ENCODE measurements around the gene ACER1.

The ACER1 gene, protein sequence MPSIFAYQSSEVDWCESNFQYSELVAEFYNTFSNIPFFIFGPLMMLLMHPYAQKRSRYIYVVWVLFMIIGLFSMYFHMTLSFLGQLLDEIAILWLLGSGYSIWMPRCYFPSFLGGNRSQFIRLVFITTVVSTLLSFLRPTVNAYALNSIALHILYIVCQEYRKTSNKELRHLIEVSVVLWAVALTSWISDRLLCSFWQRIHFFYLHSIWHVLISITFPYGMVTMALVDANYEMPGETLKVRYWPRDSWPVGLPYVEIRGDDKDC

DNA sequence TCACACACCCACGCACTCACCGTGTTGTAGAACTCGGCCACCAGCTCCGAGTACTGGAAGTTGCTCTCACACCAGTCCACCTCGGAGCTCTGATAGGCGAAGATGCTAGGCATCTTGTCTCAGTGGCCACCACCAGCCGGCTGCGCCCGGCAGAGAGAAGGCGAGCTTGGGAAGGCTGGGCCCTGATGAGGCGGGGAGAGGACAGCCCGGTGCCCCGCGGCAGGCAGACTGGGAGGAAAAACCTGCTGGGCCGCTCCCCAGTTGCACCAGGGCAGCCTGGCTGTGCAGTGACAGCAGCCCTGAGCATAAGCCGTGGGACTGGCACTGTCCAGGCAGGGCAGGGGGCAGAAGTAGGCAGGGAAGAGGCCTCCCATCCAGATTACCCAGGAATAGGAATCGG, at the start of gene ACER1:
ACER1 (minus strand) TSS at position 174 of the 400 bp plus-strand sequence; CDS start at position 113, 61 bp downstream.
- H3K27me3 ChIP-seq (ENCODE audit: control insufficient read depth, insufficient read depth, low read length), result no peaks in the 10 kb centered on the region
- no peaks in the 10 kb centered on the region for H3K9me3 ChIP-seq (ENCODE audit: control insufficient read depth, low read length)
- H3K9ac ChIP-seq (ENCODE audit: low read length), result no peak within 1 kb of the TSS
- H3K4me3 ChIP-seq (ENCODE audit: low read length), result no peak within 1 kb of the TSS
- no peaks in the 10 kb centered on the region for H3K4me1 ChIP-seq (ENCODE audit: control insufficient read depth, insufficient read depth, low read length)
- H3K36me3 ChIP-seq (ENCODE audit: control insufficient read depth, insufficient read depth, low read length), result no peaks in the 10 kb centered on the region

- Histone ChIP-seq H3K9ac (ENCODE audit: low read length) (no peak overlapping the region), H3K36me3 (ENCODE audit: control insufficient read depth, insufficient read depth, low read length) (peaks cover 18% of the 10 kb centered on the region), H3K4me3 (ENCODE audit: low read length) (no peak overlapping the region), H3K9me3 (ENCODE audit: control insufficient read depth, low read length) (no peaks in the 10 kb centered on the region), H3K4me1 (ENCODE audit: control insufficient read depth, insufficient read depth, low read length) (no peaks in the 10 kb centered on the region), H3K27me3 (ENCODE audit: control insufficient read depth, insufficient read depth, low read length) (no peaks in the 10 kb centered on the region)
These were observed 49.8 kb upstream of the ACER1 start for GRCh38 chr19:6383188-6383587.

DNA sequence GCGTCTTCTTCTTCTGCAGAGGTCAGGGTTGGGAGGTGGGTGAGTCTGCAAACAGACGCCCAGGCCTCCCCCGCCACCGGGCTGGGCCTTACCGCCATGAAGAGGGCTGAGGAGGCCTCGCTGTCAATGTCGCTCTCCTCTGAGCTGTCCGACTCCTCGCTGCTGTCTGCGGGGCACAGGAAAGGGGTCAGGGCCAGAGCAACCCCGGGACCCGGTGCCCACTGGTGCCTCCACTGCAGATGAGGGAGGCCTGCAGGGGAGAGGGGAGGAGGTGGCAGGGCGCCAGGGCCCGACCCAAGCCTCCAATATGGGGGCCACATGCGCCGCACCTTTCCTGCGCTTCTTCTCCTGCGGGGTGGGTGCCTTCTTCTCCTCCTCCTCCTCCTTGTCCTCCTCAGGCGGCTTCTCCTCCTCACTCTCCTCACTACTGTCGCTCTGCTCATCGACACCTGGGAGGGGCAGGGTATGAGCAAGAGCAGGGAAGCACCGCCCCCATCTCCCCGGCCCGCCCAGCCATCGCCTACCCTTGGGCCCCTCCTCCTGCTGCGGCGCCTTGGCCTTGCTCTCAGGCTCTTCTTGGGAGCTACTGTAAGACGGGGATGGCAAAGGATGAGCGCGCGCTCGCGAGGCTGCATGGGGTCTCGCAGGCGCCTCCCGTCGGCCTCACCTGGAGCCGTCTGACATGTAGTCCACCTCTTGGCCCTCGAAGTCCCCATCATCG, 47.8 kb upstream of the ACER1 start:
- no peaks in the 10 kb centered on the region for H3K27me3 ChIP-seq (ENCODE audit: control insufficient read depth, insufficient read depth, low read length)
- no peak overlapping the region for H3K4me3 ChIP-seq (ENCODE audit: low read length)
- no peaks in the 10 kb centered on the region for H3K4me1 ChIP-seq (ENCODE audit: control insufficient read depth, insufficient read depth, low read length)
- no peaks in the 10 kb centered on the region for H3K9me3 ChIP-seq (ENCODE audit: control insufficient read depth, low read length)
- H3K9ac ChIP-seq (ENCODE audit: low read length), result no peak overlapping the region
- H3K36me3 ChIP-seq (ENCODE audit: control insufficient read depth, insufficient read depth, low read length), result peaks cover 10% of the 10 kb centered on the region

DNA sequence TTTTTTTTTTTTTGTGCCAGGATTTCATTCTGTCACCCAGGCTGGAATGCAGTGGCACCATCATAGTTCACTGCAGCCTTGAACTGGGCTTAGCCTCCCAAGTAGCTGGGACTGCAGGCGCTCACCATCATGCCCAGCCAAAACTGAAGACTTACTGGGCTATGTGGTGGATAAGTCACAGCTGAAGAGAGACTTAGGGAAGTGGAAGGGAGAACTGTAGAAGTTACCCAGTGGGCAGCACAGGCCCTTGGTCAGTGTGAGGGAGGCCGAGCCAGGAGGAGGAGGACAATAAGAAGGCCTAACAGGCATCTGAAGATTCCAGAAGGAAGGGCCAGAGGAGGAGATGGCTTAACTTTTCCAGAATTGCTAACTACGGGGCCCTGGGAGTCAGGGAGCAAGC, 46.3 kb upstream of the ACER1 start:
- H3K9me3 ChIP-seq (ENCODE audit: control insufficient read depth, low read length), result no peaks in the 10 kb centered on the region
- no peaks in the 10 kb centered on the region for H3K27me3 ChIP-seq (ENCODE audit: control insufficient read depth, insufficient read depth, low read length)
- no peak overlapping the region for H3K4me3 ChIP-seq (ENCODE audit: low read length)
- no peaks in the 10 kb centered on the region for H3K4me1 ChIP-seq (ENCODE audit: control insufficient read depth, insufficient read depth, low read length)
- H3K9ac ChIP-seq (ENCODE audit: low read length), result no peak overlapping the region
- H3K36me3 ChIP-seq (ENCODE audit: control insufficient read depth, insufficient read depth, low read length), result peaks cover 10% of the 10 kb centered on the region

DNA sequence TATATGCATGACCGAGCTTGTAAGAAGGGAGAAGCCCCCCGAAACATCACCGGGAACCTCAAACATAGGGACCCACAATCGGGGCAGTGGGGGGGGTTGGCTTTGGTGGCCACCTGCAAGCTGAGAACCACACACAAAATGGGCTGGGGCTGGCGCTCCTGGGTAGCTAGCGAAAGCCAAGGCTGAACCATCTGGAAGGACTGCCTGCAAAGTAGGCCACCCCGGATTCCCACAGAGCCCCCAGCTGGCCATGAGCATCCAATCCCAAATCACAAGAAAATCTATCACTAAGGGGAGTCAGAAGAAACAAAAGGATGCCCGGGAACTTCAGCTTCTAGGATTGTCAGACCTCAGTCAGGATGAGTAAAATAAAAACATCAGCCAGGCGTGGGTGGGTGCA, 45.1 kb upstream of the ACER1 start:
- no peak overlapping the region for H3K4me3 ChIP-seq (ENCODE audit: low read length)
- peaks cover 10% of the 10 kb centered on the region for H3K36me3 ChIP-seq (ENCODE audit: control insufficient read depth, insufficient read depth, low read length)
- no peaks in the 10 kb centered on the region for H3K9me3 ChIP-seq (ENCODE audit: control insufficient read depth, low read length)
- H3K4me1 ChIP-seq (ENCODE audit: control insufficient read depth, insufficient read depth, low read length), result peaks cover 7% of the 10 kb centered on the region
- H3K9ac ChIP-seq (ENCODE audit: low read length), result no peak overlapping the region
- no peaks in the 10 kb centered on the region for H3K27me3 ChIP-seq (ENCODE audit: control insufficient read depth, insufficient read depth, low read length)

DNA sequence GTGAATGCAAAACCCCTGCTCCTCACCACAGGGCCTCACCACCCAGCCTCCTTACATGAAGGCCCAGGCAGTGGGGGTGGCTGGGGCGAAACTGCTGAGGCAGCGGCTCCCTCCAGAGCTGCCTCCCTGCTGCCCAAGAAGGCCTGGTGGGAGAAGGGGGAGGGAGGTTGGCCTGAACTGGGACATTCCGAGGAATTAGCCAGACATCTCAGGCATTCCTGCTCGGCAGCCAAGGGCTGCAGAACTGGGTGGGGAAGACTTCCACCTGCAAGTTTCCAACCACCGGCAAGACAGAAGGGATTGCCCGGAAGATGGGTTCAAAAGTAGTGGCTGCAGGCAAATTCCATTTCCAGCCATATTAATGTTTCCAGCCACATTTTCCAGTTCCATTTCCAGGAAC, 44.6 kb upstream of the ACER1 start:
- Histone ChIP-seq H3K27me3 (ENCODE audit: control insufficient read depth, insufficient read depth, low read length) (no peaks in the 10 kb centered on the region), H3K36me3 (ENCODE audit: control insufficient read depth, insufficient read depth, low read length) (peaks cover 10% of the 10 kb centered on the region), H3K9ac (ENCODE audit: low read length) (no peak overlapping the region), H3K4me3 (ENCODE audit: low read length) (no peak overlapping the region), H3K9me3 (ENCODE audit: control insufficient read depth, low read length) (no peaks in the 10 kb centered on the region), H3K4me1 (ENCODE audit: control insufficient read depth, insufficient read depth, low read length) (peaks cover 7% of the 10 kb centered on the region)

GRCh38 chr19:6376512-6377190, 43.2 kb upstream of the ACER1 start:
- no peak overlapping the region for H3K9ac ChIP-seq (ENCODE audit: low read length)
- H3K4me3 ChIP-seq (ENCODE audit: low read length), result no peak overlapping the region
- peaks cover 7% of the 10 kb centered on the region for H3K4me1 ChIP-seq (ENCODE audit: control insufficient read depth, insufficient read depth, low read length)
- peaks cover 10% of the 10 kb centered on the region for H3K36me3 ChIP-seq (ENCODE audit: control insufficient read depth, insufficient read depth, low read length)
- H3K27me3 ChIP-seq (ENCODE audit: control insufficient read depth, insufficient read depth, low read length), result no peaks in the 10 kb centered on the region
- H3K9me3 ChIP-seq (ENCODE audit: control insufficient read depth, low read length), result no peaks in the 10 kb centered on the region

GRCh38 chr19:6375411-6376010, 42.1 kb upstream of the ACER1 start, which contains the start of gene PSPN:
Gene PSPN (minus strand): TSS chr19:6375933. CDS start chr19:6375849, 84 bp downstream.
- Histone ChIP-seq H3K4me3 (ENCODE audit: low read length) (no peak within 1 kb of the TSS), H3K9ac (ENCODE audit: low read length) (no peak within 1 kb of the TSS)

GRCh38 chr19:6374711-6375410, 41.4 kb upstream of the ACER1 start:
- no peak overlapping the region for H3K9ac ChIP-seq (ENCODE audit: low read length)
- no peaks in the 10 kb centered on the region for H3K36me3 ChIP-seq (ENCODE audit: control insufficient read depth, insufficient read depth, low read length)
- H3K27me3 ChIP-seq (ENCODE audit: control insufficient read depth, insufficient read depth, low read length), result no peaks in the 10 kb centered on the region
- peaks cover 7% of the 10 kb centered on the region for H3K4me1 ChIP-seq (ENCODE audit: control insufficient read depth, insufficient read depth, low read length)
- no peaks in the 10 kb centered on the region for H3K9me3 ChIP-seq (ENCODE audit: control insufficient read depth, low read length)
- no peak overlapping the region for H3K4me3 ChIP-seq (ENCODE audit: low read length)

More at GRCh38 chr19:6375411-6376010, 42.1 kb upstream of the ACER1 start, which contains the start of gene PSPN:
- H3K27me3 ChIP-seq (ENCODE audit: control insufficient read depth, insufficient read depth, low read length), result no peaks in the 10 kb centered on the region
- peaks cover 5% of the 10 kb centered on the region for H3K36me3 ChIP-seq (ENCODE audit: control insufficient read depth, insufficient read depth, low read length)
- no peaks in the 10 kb centered on the region for H3K9me3 ChIP-seq (ENCODE audit: control insufficient read depth, low read length)
- peaks cover 7% of the 10 kb centered on the region for H3K4me1 ChIP-seq (ENCODE audit: control insufficient read depth, insufficient read depth, low read length)

- H3K4me3 ChIP-seq (ENCODE audit: low read length), result no peak overlapping the region
- H3K9ac ChIP-seq (ENCODE audit: low read length), result no peak overlapping the region
These were observed 40.8 kb upstream of the ACER1 start for GRCh38 chr19:6374161-6374709.

DNA sequence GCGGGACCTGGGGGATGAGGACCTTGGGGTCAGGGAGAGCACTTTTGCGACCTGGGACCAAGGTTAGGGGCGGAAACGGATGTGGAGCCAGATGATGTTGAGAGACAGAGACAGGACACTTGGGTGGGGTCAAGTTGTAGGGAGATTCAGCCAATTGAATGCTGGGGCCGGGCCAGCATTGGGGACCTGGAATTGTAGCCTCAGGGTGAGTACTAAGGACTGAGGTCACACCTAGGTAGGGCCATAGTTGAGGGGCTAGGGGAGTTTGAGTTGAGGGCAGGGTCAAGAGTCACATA, 40.3 kb upstream of the ACER1 start:
- Histone ChIP-seq H3K36me3 (ENCODE audit: control insufficient read depth, insufficient read depth, low read length) (no peaks in the 10 kb centered on the region), H3K4me3 (ENCODE audit: low read length) (no peak overlapping the region), H3K9ac (ENCODE audit: low read length) (no peak overlapping the region), H3K27me3 (ENCODE audit: control insufficient read depth, insufficient read depth, low read length) (no peaks in the 10 kb centered on the region), H3K9me3 (ENCODE audit: control insufficient read depth, low read length) (no peaks in the 10 kb centered on the region), H3K4me1 (ENCODE audit: control insufficient read depth, insufficient read depth, low read length) (peaks cover 7% of the 10 kb centered on the region)

More at GRCh38 chr19:6374161-6374709, 40.8 kb upstream of the ACER1 start:
- H3K27me3 ChIP-seq (ENCODE audit: control insufficient read depth, insufficient read depth, low read length), result no peaks in the 10 kb centered on the region
- no peaks in the 10 kb centered on the region for H3K36me3 ChIP-seq (ENCODE audit: control insufficient read depth, insufficient read depth, low read length)
- H3K4me1 ChIP-seq (ENCODE audit: control insufficient read depth, insufficient read depth, low read length), result peaks cover 7% of the 10 kb centered on the region
- no peaks in the 10 kb centered on the region for H3K9me3 ChIP-seq (ENCODE audit: control insufficient read depth, low read length)
